Motor neuron (in vitro differentiated cells): Measurements from ENCODE around the gene CILP2. TPM values are rescaled to one million over a fixed set of nuclear protein-coding genes. Genes with fewer than 3 reads are reported as not detected.

Experiments used
- ATAC-seq, 8 experiments: fragments of 200-7000 bp; cut with Tn5 transposase; replicated peaks in 6 of 8; 2 replicates each; pipeline ENCODE4 v1.8.0; 2021; ENCODE audit warnings: mild to moderate bottlenecking in 8 of 8, moderate library complexity in 8 of 8
- H3K27ac ChIP-seq, 2 donors: fragments of 250-450 bp; sonication (Bioruptor Pico); 2 replicates each; pipeline ENCODE4 v1.9.0; 2021; ENCODE audit warnings: antibody characterized with exemption in 2 of 2, mild to moderate bottlenecking in 2 of 2, moderate library complexity in 1 of 2
- H3K4me1 ChIP-seq, 2 donors: fragments of 250-450 bp; sonication (Bioruptor Pico); replicated peaks in 1 of 2; 2 replicates each; pipeline ENCODE4 v1.6.1; 2021; ENCODE audit warnings: antibody characterized with exemption in 2 of 2, mild to moderate bottlenecking in 2 of 2, moderate library complexity in 1 of 2
- H3K4me3 ChIP-seq, 5 donors: fragments of 250-450 bp; sonication (Bioruptor Pico); 2 replicates each; pipeline ENCODE4 v1.9.0; 2021; ENCODE audit warnings: antibody characterized with exemption in 5 of 5, mild to moderate bottlenecking in 5 of 5, moderate library complexity in 4 of 5
- WGBS, 10 experiments: fragments of 450-650 bp; shearing (Covaris generic); methylation state at CpG; one replicate each; pipeline ENCODE4 v1.0.0; 2022; 5-methylcytosine and 5-hydroxymethylcytosine counted together
- in situ Hi-C, 9 experiments: fragments of 400-800 bp; cut with MboI; loops; one replicate each; pipeline ENCODE4 v1.15.0; 2021; ENCODE audit warnings: low sequenced_read_pairs in 9 of 9, low pct_unique_long_range_greater_than_20kb in 2 of 9; ENCODE audit not compliant: unreplicated experiment in 9 of 9
- total RNA-seq, 8 experiments: library from RNA; unstranded; fragments of 300-600 nt; gene quantifications; 2 replicates each; pipeline versions ENCODE4 v1.2.3 to v1.2.4, GENCODE V29; 2022

CILP2 gene
- total RNA-seq, 8 experiments from 2014 or later = 0.37 to 1.5 (median 0.90) TPM

DNA sequence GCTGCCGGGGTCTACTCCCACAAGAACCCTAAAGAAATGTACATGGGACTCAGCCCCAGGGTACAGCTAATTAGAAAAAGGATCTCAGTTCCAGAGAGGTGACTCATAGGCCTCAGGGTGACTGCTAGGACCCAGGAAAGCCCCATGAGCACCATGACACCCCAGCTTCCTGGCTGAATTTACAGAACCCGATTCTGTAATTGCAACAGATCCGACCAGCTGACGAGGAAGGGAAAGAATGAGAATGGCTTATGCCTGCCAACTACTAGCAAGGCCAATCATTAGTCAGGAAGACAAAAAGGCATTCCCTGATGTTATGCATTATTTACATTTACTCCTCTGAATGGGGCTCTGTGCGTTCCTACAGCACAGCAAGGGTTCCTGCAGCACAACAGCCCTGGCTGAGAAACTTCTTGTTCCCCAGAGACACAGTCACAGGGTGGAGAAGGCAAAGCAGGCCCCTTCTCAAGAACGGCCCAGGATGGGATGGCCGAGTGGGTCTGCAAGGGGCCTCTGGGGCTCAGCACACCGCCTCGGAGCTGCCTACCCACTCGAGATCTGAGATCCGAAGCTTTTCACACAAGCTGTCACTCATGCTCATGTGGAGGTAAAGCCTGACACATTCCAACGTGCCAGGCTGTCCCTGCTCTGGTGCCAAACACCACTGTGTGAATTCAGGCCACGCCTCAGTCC, 53.2 kb downstream of the CILP2 start:
- peak; percentile 84 to 92 (median 90) for ATAC-seq
- 0 to 53% (median 41%) methylated on average over 1 to 7 of the region's 13 CpGs; no CpG with 5 or more reads in 2 of the 10 experiments for WGBS, 10 experiments
- Histone ChIP-seq H3K4me1 (peaks cover 10 to 11% of the 10 kb centered on the region in 2 donors), H3K27ac (peak overlapping the region in 1 of 2 donors; percentile 25), H3K4me3 (no peak overlapping the region)
- in situ Hi-C loops = no loop called here

GRCh38 chr19:19592690-19593089, 54.6 kb downstream of the CILP2 start:
- in situ Hi-C loops = no loop called here
- no peak overlapping the region for H3K27ac ChIP-seq
- 75 to 100% (median 92%) methylated on average over 1 to 8 of the region's 10 CpGs; no CpG with 5 or more reads in 3 of the 10 experiments for WGBS, 10 experiments
- H3K4me1 ChIP-seq = peaks cover 10 to 11% of the 10 kb centered on the region in 2 donors
- no peak for ATAC-seq
- H3K4me3 ChIP-seq = no peak overlapping the region

DNA sequence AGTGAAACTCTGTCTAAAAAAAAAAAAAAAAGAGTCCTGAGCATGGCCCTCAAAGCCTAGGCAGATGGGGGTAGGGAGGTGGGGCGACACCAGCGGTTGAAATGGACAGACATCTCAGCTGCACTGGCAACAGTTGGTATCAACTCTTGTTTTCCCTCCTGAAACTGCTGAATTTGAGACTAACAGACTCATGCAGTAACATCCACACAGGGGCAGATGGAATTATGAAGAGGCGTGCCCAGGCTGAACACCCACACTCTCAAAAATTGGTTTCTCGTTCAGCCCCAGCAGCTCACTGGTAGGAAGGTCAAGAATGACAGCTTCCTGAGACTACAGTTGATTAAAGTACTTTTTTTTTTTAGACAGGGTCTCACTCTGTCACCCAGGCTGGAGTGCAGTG, 56.3 kb downstream of the CILP2 start:
- 60 to 100% (median 97%) methylated on average over 1 to 3 of the region's 4 CpGs; no CpG with 5 or more reads in 6 of the 10 experiments for WGBS, 10 experiments
- Histone ChIP-seq H3K27ac (no peak overlapping the region), H3K4me1 (peaks cover 10 to 11% of the 10 kb centered on the region in 2 donors), H3K4me3 (no peak overlapping the region)
- no peak for ATAC-seq
- in situ Hi-C loops = no loop called here

DNA sequence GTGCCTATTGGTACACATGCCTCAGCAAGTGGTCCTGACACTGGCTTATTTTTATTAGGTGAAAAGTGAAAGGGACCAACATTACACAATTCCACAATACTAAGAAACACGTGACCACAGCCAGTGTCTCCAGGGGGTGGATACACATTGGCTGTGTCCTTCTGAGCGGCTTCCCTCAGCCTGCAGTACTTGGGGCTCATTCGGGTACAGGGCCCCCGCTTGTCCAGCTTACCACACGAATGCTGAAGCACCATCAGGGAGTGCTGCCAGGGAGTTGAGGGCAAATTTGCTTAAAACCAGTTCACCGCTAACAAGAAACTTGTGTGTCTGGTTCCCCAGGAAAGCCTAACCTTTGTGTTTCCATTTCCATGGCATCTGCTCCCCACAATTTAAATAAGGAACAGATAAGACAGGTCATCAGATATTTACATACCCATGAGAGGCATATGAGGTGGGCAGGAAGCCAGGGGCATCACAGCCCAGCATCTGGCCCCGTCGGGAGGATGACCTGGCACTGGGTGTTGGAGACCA, 57.2 kb downstream of the CILP2 start:
- 41 to 100% (median 88%) methylated on average over 2 to 8 of the region's 8 CpGs; no CpG with 5 or more reads in 6 of the 10 experiments for WGBS, 10 experiments
- no peak overlapping the region for H3K27ac ChIP-seq
- no peak overlapping the region for H3K4me3 ChIP-seq
- peaks cover 10 to 11% of the 10 kb centered on the region in 2 donors for H3K4me1 ChIP-seq
- peak in 4 of 8 experiments; percentile 5 to 25 (median 10) for ATAC-seq
- in situ Hi-C loops = no loop called here

Other genes starting within 250 kb of the CILP2 start
- gene SUGP1, start 217.8 kb upstream of the CILP2 start, total RNA-seq = 10 to 100 TPM; 27.6 to 66.0 (median 42.5) TPM
- gene MAU2, start 217.4 kb upstream of the CILP2 start, total RNA-seq = 10 to 100 TPM; 17.7 to 67.6 (median 27.4) TPM
- gene GATAD2A, start 132.6 kb upstream of the CILP2 start, total RNA-seq = 10 to 100 TPM; 23.9 to 65.0 (median 39.6) TPM
- 1 to 10 TPM in 7 of 8 experiments, under 1 TPM in 1; 0.92 to 3.2 (median 2.0) TPM for gene TSSK6, start 22.7 kb upstream of the CILP2 start, total RNA-seq
- 100 to 1,000 TPM; 323 to 522 (median 409) TPM for gene NDUFA13, start 22.0 kb upstream of the CILP2 start, total RNA-seq
- gene YJEFN3, start 9.4 kb upstream of the CILP2 start, total RNA-seq = 10 to 100 TPM in 1 of 8 experiments, 1 to 10 TPM in 7; 1.1 to 10.6 (median 4.2) TPM
- gene PBX4, start 80.4 kb downstream of the CILP2 start, total RNA-seq = 1 to 10 TPM in 6 of 8 experiments, under 1 TPM in 1, not detected in 1; 0.87 to 6.4 (median 3.7) TPM
- 10 to 100 TPM in 5 of 8 experiments, 1 to 10 TPM in 3; 1.3 to 30.2 (median 18.2) TPM for gene LPAR2, start 90.0 kb downstream of the CILP2 start, total RNA-seq
- gene GMIP, start 105.4 kb downstream of the CILP2 start, total RNA-seq = 10 to 100 TPM in 1 of 8 experiments, 1 to 10 TPM in 7; 3.2 to 18.2 (median 7.5) TPM
- gene ATP13A1, start 125.4 kb downstream of the CILP2 start, total RNA-seq = 10 to 100 TPM; 18.7 to 96.9 (median 31.1) TPM
- 10 to 100 TPM in 2 of 8 experiments, 1 to 10 TPM in 6; 5.5 to 10.8 (median 8.1) TPM for gene ZNF101, start 130.6 kb downstream of the CILP2 start, total RNA-seq
- gene ZNF14, start 194.8 kb downstream of the CILP2 start, total RNA-seq = 10 to 100 TPM in 5 of 8 experiments, 1 to 10 TPM in 3; 3.7 to 13.9 (median 12.4) TPM